NCI-H774 (cell line): ENCODE data around the gene ATXN7L1.
"Not testable (repeated sequence)": the region's sequence is repeated elsewhere in the genome, so short reads cannot be mapped to it uniquely, and the experiment has no call there.

Experiments
- DNase-seq: peaks from one replicate; lab custom pipeline; 2025; lab: John Stamatoyannopoulos, UW

The ATXN7L1 gene

DNA sequence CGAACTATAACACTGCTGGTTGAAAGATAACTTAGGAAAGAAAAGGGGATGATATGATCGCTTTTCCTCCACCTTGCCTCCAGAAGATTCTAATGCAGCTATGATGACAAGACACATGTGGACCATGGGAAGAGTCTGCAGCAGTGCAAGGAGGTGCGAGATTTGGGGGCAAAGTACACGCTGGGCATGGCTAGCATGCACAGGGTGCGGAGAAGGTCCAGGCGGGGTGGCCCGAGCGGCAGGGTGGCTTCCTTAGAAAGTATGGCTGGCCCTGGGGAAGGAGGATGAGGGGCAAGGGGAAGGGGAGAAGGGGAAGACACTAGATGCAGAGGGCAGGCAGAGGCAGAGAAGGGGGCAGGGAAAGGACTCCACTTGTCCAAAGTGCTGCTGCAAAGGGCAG is 15.6 kb downstream of the ATXN7L1 start:
- DNase-seq, result no peak

GRCh38 chr7:105857009-105857952 is 19.1 kb downstream of the ATXN7L1 start:
- DNase-seq, result no peak

- DNase-seq, result no peak
Measured at GRCh38 chr7:105854498-105854897, 21.9 kb downstream of the ATXN7L1 start.

DNA sequence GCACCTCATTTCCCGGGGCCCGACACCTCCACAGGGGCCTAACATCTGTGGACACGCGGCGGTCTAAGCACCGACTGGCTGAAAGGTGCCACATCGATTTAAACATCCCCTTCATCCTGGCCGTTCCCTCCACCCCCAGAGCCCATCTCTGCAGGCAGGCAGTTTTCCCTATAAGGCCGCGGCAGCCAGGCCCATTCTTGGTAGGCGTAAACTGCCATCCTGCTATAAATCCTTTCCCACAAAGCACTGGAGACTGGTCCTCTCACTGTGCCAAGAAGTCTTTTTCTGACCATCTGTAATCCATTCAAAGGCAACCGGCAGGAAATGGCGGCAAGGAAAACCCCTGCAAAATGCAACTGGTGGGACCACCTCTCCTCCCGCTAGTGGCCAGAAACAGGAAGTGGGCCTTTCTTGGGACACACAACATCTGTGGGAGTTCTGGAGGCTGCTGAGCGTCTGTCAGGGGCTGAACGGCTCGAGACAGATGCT is 22.4 kb downstream of the ATXN7L1 start:
- no peak for DNase-seq

GRCh38 chr7:105851064-105851463 is 25.3 kb downstream of the ATXN7L1 start:
- no peak for DNase-seq

- DNase-seq, result no peak
Measured at GRCh38 chr7:105849122-105849855, 27.1 kb downstream of the ATXN7L1 start.

GRCh38 chr7:105846404-105846803 is 30.0 kb downstream of the ATXN7L1 start:
- DNase-seq, result no peak

- DNase-seq, result not testable (repeated sequence)
Measured at GRCh38 chr7:105844681-105845080, 31.7 kb downstream of the ATXN7L1 start.

GRCh38 chr7:105841866-105842265 is 34.5 kb downstream of the ATXN7L1 start:
- no peak for DNase-seq

- no peak for DNase-seq
Measured at GRCh38 chr7:105840981-105841749, 35.2 kb downstream of the ATXN7L1 start.

DNA sequence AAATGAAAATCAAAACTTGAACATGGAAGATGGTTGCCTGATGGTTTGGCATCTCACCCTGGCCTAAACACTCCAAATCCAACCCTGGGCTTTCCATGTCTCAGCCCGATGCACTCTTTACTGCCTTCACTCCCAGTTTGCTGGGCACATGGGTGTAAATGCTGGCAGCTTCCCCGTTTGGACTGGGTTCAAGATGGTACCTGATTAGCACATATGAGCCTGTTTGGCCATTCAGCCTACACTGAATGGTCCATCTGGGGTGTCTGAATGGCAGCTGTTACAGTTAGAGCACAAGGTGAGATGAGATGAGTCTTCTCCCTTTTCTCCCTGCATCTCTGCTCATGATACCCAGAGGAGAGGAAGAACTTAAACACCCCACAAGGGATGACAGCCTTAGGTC is 37.1 kb downstream of the ATXN7L1 start:
- DNase-seq, result no peak

DNA sequence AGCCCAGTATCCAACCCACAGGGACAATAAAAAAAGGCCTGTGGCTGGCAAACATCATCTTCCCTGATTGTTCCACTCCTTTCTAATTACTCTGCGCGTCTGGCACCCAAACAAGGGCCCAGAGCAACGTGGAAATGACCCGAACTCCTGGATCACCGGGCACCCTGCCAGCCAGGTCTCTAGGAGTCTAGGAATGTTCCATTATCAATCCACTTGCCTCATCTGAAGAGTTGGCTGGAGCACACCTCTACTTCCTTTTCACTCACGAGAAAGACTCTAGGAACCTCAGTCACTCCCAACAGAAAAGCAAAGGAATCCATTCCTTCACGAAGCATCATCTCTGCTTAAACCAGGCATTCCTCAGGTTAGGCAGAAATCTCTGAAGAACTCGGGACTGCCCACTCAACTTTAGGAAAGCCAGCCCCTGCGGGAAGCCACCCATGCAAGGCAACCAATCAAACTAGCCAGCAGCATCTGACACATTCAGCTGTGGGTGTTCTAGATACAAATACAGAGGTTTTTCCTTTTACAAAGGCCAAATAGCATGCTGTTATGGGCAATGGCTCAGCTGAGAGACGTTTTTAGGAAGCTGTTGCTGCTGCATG is 37.7 kb downstream of the ATXN7L1 start:
- no peak for DNase-seq

DNA sequence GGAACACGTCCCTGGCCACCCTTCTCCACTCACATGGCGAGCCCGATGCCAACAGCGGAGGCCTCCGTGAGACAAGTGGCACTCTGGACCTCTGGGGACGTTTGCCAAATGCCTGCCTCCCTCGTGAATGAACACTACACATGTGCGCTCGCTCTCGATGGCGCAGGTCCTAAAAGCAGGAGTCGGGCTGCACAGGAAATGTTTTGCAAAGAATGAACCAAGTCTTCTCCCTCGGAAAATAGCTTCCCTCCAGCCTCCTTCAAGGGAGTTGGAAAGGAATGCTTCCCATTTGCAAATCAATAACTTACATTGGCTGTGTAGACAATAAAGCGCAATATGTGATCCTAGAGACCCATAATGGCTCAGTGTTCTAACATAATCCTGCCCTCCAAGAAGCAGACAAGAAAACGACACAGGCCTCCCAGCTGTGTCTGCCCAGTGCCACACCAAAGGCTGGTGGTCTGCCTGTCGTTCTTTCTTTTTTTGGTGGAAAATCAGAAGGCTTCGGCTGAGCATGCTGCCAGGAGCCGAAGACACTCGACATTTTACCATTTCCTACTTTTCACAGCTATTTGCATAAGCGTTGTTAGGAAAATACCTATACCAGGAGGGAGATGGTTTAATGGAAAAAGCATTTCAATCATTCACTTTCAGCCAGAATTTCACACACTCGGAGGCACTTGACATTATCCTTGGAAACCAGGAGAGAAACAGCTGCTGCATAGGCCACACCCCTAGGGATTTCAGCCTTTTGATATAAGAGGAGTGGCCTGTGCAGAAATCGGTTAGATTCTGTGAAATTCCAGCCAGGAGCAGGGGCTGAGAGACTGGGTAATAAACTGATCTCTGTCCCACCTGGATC is 38.4 kb downstream of the ATXN7L1 start:
- peak; percentile 31 for DNase-seq

GRCh38 chr7:105835441-105835840 is 41.0 kb downstream of the ATXN7L1 start:
- DNase-seq, result no peak

DNA sequence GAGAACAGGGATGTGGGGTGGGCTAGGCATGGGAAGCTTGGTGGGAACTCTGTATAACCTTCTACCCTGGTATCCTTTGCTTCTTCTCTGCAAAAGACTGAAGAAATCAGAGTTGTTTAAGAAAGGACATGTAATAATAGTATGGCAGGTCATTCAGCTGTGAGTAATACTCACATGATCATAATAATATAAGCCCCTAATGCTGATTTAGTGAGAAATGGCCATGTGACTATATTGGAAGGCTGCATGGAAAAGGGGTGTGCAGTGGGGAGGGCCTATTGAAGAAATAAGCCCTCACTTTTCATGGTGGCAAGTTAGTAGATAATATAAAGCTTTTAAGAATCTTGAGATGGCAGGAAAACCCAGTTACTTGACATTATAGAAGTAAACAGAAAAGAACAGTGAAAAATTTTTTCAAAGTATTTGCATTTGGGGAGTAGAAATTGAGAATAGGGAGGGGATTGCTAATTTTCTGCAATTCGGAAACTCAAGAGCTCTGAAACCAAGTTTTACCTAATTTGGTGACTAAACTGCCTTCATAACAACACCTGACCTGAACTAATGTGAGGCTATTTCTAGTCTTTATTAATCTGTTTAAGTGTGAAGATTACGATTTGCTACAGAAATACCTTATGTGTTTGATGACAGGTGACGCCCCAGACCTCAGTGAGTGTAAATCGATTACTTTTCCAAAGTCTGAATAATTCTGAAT is 44.4 kb downstream of the ATXN7L1 start:
- no peak for DNase-seq

- no peak for DNase-seq
Measured at GRCh38 chr7:105831302-105831620, 45.1 kb downstream of the ATXN7L1 start.

DNA sequence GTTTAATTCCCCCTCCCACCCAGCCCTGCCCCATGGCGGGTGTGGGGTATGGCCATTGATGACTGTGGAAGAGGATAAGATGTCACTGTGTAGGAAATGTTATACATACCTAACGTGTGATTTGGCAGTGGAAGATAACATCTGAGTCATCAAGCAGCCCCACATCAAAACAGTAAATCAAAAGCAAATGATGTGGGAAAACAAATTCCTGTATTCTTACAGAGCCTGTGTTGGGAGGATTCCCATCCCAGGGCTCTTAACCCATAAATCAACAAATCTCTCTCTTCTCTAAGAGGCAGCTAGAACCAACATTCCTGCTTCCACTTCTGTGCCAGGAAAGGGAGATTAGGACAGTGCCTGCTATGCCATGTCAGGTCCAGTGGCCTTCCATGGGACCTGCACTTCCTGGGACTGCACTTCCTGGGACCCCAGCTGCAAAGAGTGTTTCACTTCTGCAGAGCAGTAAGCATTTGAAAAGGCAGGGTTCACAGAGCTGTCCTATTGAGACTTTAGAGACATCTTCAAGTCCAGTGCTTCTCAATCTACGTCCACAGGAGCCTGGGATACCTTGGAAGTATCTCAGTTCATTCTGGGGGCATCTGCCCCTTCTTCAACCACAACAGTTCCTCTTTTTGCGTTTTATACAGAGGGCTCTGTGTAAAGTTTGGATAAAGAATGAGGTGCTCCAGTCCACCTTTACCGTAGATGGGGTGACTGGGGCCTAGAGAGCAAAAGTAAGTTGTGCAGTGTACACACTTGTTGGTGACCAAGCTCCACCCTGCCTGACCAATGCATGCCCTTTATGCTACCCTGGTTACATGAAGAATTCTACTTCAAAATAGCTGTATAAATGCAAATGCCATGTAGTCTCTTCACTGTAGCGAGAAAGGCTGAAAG is 45.7 kb downstream of the ATXN7L1 start:
- no peak for DNase-seq

GRCh38 chr7:105829681-105830322 is 46.6 kb downstream of the ATXN7L1 start:
- no peak for DNase-seq

- DNase-seq, result no peak
Measured at GRCh38 chr7:105828141-105828540, 48.3 kb downstream of the ATXN7L1 start.
